ENCODE results near the gene ALKBH4.

GRCh38 chr7:102469351-102469971, 4.8 kb upstream of the ALKBH4 start:
- TF ChIP-seq CTCF (IDR thresholded peaks at IDR 0.05) (no peak), EP300 (IDR thresholded peaks at IDR 0.05) (no peak)

Measured in ovary (tissue), 3 donors.